Adipose tissue (tissue), 3 donors: Measurements from ENCODE around the gene NUDT22. TPM values are rescaled to one million over a fixed set of nuclear protein-coding genes. Genes with fewer than 3 reads are reported as not detected.

Experiments used
- H3K27ac ChIP-seq: one replicate; pipeline ENCODE4 v1.5.1; 2013; ENCODE audit warnings: low read depth, low read length
- WGBS, 3 donors: extraction: QIAGEN DNeasy Blood & Tissue Kit; methylation state at CpG; one replicate each; pipeline ENCODE4 v1.1.7; 2013; 5-methylcytosine and 5-hydroxymethylcytosine counted together
- polyA plus RNA-seq, 3 donors: library from polyadenylated mRNA; stranded (reverse); fragments of 200-250 nt; gene quantifications; one replicate each; pipeline ENCODE4 v1.2.3, GENCODE V29; 2013
- donor health status: healthy with polysubstance abuse.
- donor health status: Bipolar disorder and iron deficiency.
- donor health status: healthy.

NUDT22 gene
- polyA plus RNA-seq, 3 donors: 42.5 to 51.3 (median 49.4) TPM

GRCh38 chr11:64249038-64249437 is 23.0 kb downstream of the NUDT22 start:
- WGBS, 3 donors: 89 to 99% (median 91%) methylated on average over 4 of the region's 4 CpGs
- no peak overlapping the region for H3K27ac ChIP-seq

DNA sequence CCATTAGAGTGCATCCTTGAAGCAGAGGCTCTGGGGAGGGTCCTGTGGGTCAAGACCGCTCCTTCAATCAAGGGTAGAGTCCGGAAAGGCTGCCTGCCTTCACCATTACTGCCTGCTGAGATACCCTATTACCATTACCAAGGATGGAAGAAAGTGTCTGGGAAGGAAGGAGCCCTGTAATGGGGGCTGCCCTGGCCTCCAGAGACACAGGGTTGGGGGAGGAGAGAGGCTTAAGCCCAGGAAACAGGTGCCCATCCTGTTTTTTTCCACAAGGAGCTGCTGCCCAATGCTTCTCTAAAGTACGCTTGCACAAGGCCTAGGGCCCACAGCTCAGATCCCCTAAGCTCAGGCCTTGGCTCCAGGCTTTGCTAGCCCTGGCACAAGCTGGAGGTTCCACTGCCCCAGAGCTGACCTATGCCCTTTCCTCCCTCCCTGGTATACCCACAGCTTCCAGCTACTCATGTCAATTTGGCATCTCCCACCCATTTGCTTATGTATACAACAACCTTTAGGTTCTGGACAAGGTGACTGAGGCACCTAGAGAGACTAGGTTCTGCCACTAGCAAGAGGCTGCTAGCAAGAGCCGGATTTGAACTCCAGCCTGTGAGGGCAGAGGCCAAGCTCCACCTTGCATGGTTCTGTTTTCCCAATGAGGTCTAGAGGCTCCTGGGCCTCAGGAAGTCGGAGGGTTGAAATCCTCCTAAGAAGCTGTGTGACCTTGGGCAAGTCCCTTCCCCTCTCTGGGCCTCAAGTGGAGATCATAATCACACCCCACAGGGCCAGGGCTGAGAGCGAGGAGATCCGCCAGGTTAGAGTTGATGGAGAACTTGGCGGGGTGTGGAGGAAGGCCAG is 23.7 kb downstream of the NUDT22 start:
- 81 to 87% (median 87%) methylated on average over 8 of the region's 8 CpGs for WGBS, 3 donors
- no peak overlapping the region for H3K27ac ChIP-seq

DNA sequence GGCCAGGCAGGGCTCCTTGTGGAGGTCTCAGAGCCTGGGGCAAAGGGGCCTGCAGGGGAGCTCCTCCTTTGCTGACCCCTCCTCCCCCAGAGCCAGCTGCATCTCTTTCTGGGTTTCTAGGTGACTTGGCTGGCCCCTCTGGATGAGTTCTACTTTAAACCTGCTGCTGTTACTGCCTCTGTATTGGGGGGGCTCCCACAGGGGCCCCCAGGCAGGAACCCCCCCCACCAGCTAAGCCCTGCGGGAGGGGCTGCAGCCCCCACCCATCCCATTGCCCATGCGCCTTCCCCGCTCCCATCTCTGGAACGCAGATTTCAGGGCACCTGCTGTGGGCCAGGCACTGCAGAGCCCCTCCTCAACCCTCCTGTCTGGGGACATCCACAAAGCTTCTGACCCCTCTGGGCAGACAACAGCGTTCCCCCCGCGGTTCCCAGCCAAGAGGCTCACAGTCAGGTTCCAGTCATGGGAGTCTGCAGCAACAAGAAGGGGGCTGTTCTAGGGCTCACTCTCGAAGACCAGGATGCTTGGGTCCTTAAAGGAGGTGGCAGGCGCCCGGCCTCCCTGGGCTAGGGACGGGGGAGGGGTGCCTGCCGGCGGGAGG is 24.4 kb downstream of the NUDT22 start:
- no peak overlapping the region for H3K27ac ChIP-seq

DNA sequence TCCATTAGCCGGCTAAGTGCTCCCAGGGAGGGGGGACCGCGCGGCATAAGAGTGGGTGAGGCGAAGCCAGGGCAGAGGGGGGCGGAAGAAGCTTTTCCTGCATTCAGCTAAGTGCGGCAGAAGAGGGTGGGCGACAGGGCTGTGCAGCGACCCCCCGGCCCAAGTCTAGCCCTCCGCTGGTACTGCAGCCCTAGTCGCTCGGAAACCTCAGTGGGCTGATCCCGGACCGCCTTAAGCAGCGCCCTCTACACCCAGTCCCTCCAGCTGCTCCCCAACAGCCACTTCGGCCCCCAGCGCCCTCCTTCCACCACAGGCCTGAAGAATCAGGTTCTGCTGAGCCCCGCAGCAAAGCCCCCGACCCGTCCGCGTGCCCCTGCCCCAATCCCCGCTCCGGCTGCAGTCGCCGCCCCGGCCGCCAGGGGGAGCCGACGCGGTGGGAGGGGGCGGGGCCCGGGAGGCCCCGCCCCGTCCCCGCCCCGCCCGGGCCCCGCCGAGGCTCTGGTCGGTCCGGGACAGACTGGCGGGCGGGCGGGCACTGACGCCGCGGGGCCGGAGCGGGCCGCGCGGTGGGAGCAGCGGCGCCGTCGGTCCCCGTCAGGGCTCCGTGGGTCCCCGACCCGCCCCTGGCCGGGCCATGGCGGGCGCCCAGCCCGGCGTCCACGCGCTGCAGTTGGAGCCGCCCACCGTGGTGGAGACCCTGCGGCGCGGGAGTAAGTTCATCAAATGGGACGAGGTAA is 25.1 kb downstream of the NUDT22 start, which contains the start of gene PLCB3:
Gene PLCB3 (plus strand): TSS at position 515 of the 737 bp plus-strand sequence. CDS start 120 bp downstream, at position 635.
- WGBS, 3 donors: 0 to 1% (median 0%) methylated on average over 45 to 75 of the region's 75 CpGs
- no peak within 1 kb of the TSS for H3K27ac ChIP-seq

More for the DNA sequence above, 24.4 kb downstream of the NUDT22 start:
- WGBS, 3 donors: 22 to 25% (median 23%) methylated on average over 13 of the region's 13 CpGs

- WGBS, 3 donors: 0 to 1% (median 0%) methylated on average over 17 to 18 of the region's 18 CpGs
Measured at GRCh38 chr11:64251753-64252002, 25.6 kb downstream of the NUDT22 start.

GRCh38 chr11:64252003-64252872 is 26.2 kb downstream of the NUDT22 start:
- 3 to 6% (median 3%) methylated on average over 23 of the region's 23 CpGs for WGBS, 3 donors
- no peak overlapping the region for H3K27ac ChIP-seq

More at GRCh38 chr11:64251753-64252002, 25.6 kb downstream of the NUDT22 start:
- H3K27ac ChIP-seq: no peak overlapping the region

GRCh38 chr11:64253043-64253442 is 27.0 kb downstream of the NUDT22 start:
- no peak overlapping the region for H3K27ac ChIP-seq
- 77 to 83% (median 82%) methylated on average over 8 of the region's 8 CpGs for WGBS, 3 donors

DNA sequence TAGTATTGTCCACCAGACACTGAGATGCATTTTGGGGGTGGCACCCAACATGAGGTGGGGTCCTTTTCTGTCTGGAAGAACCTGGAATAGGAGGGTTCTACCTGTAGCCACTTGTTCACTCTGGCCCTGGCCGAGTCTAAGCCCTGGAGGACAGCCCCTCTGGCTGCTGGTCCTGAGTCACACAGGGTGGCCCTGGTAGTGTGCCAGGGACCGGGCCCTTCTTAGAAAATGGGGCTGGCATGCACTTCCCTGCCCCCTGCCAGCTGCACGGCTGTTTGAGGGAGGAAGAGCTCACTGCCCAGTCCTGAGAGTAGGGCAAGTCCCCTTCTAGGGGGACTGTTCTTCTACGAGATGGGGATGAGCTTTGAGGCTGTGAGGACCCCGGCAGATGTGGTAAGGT is 27.4 kb downstream of the NUDT22 start:
- 62 to 65% (median 62%) methylated on average over 5 of the region's 5 CpGs for WGBS, 3 donors
- no peak overlapping the region for H3K27ac ChIP-seq

DNA sequence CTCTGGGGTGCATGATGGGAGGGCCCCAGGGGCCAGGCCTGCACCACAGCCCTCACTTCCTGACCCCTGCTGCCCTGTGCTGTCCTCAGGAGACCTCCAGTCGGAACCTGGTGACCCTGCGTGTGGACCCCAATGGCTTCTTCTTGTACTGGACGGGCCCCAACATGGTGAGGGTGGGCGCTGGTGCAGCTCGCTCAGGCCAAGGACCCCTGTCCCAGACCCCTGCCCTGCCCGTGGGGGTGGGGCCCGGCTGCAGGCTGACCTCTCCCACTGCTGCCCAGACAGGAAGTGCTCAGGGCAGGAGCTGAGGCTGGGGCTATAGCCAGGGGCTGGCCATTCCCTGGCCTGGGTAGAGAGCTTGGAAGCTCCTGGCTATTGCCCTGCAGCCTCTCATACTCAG is 28.3 kb downstream of the NUDT22 start:
- WGBS, 3 donors: 87 to 93% (median 93%) methylated on average over 7 of the region's 7 CpGs
- no peak overlapping the region for H3K27ac ChIP-seq

GRCh38 chr11:64255135-64256128 is 29.4 kb downstream of the NUDT22 start:
- 89 to 91% (median 91%) methylated on average over 35 of the region's 35 CpGs for WGBS, 3 donors
- H3K27ac ChIP-seq: no peak overlapping the region

GRCh38 chr11:64256300-64256699 is 30.2 kb downstream of the NUDT22 start:
- H3K27ac ChIP-seq: no peak overlapping the region
- 86 to 88% (median 86%) methylated on average over 15 of the region's 15 CpGs for WGBS, 3 donors

DNA sequence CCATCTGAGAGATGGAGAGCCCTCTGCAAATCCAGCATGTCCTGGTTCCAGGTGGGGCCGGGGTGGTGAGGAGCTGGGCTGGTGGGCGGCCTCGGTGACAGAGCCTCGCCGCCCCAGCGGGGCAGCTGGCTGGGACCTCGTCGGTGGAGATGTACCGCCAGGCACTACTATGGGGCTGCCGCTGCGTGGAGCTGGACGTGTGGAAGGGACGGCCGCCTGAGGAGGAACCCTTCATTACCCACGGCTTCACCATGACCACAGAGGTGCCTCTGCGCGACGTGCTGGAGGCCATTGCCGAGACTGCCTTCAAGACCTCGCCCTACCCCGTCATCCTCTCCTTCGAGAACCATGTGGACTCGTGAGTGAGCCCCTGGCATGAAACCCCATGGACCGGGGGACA is 32.3 kb downstream of the NUDT22 start:
- 92 to 93% (median 93%) methylated on average over 21 to 24 of the region's 24 CpGs for WGBS, 3 donors
- H3K27ac ChIP-seq: no peak overlapping the region

GRCh38 chr11:64258946-64259532 is 33.0 kb downstream of the NUDT22 start:
- H3K27ac ChIP-seq: no peak overlapping the region
- 91 to 96% (median 92%) methylated on average over 16 to 32 of the region's 32 CpGs for WGBS, 3 donors

GRCh38 chr11:64259533-64260067 is 33.5 kb downstream of the NUDT22 start:
- H3K27ac ChIP-seq: no peak overlapping the region
- WGBS, 3 donors: 83 to 85% (median 84%) methylated on average over 4 of the region's 4 CpGs

DNA sequence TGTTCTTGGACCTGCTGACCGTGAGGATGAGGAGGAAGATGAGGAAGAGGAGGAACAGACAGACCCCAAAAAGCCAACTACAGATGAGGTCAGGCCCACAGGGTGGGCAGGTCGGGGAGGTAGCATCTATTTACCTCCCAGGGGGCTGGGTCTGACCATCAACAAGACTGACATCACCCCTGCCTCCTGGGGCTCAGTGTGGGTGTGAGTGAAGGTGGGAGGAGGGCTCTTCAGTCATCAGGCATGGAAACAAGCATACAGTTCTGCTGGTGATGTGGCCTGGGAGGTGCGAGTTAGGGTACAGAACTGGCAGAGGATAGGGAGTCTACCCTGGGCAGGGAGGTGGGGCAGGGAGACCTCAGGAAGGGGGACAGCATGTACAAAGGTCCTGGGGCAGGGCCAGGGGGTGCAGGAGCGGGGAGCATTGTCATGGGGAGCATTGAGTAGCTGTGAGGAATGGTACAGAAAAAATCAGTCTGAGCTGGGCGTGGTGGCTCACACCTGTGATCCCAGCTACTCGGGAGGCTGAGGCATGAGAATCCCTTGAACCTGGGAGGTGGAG is 34.2 kb downstream of the NUDT22 start:
- no peak overlapping the region for H3K27ac ChIP-seq
- WGBS, 3 donors: 89 to 95% (median 92%) methylated on average over 6 of the region's 6 CpGs

GRCh38 chr11:64261556-64262080 is 35.5 kb downstream of the NUDT22 start:
- WGBS, 3 donors: 90 to 93% (median 92%) methylated on average over 18 of the region's 18 CpGs
- no peak overlapping the region for H3K27ac ChIP-seq
